ENCODE data around the gene LMOD2. TPM values are rescaled to one million over a fixed set of nuclear protein-coding genes. Genes with fewer than 3 reads are reported as not detected.

LMOD2 gene
- total RNA-seq, 3 donors from 2014 or later, result not detected

DNA sequence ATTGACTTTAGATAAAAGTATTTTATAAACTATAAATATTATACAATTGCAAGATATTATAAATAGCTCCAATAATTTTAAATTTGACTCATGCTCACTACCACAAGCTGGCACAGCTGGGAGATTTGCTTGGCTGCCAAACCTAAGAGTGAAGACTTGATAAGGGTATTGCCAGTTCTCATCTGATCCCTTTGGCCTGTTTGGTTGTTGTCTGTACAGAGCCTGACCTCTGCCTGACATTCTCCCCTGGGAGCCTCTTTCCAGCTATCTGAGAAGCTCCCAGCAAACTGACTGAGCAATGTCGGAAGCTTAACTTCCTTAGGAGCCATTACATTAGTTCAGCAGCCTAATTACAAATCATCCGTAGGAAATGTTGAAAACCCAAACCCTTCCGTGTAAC is 10.2 kb upstream of the LMOD2 start:
- DNase-seq (ENCODE audit: low spot score in 2 of 2), result no peak
- Histone ChIP-seq H3K9me3 (no peaks in the 10 kb centered on the region), H3K27me3 (no peaks in the 10 kb centered on the region), H3K27ac (no peak overlapping the region), H3K36me3 (no peaks in the 10 kb centered on the region), H3K4me3 (no peak overlapping the region), H3K4me1 (no peaks in the 10 kb centered on the region)
- TF ChIP-seq, protein P1, sequence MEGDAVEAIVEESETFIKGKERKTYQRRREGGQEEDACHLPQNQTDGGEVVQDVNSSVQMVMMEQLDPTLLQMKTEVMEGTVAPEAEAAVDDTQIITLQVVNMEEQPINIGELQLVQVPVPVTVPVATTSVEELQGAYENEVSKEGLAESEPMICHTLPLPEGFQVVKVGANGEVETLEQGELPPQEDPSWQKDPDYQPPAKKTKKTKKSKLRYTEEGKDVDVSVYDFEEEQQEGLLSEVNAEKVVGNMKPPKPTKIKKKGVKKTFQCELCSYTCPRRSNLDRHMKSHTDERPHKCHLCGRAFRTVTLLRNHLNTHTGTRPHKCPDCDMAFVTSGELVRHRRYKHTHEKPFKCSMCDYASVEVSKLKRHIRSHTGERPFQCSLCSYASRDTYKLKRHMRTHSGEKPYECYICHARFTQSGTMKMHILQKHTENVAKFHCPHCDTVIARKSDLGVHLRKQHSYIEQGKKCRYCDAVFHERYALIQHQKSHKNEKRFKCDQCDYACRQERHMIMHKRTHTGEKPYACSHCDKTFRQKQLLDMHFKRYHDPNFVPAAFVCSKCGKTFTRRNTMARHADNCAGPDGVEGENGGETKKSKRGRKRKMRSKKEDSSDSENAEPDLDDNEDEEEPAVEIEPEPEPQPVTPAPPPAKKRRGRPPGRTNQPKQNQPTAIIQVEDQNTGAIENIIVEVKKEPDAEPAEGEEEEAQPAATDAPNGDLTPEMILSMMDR (IDR thresholded peaks at IDR 0.05), result no peak
- no peak for TF ChIP-seq POLR2AphosphoS5 (IDR thresholded peaks at IDR 0.05)
- TF ChIP-seq POLR2A (IDR thresholded peaks at IDR 0.05), result no peak
- intact Hi-C loops (cut with DNase I; ENCODE audit: low total_unique reads), result no loop called here

DNA sequence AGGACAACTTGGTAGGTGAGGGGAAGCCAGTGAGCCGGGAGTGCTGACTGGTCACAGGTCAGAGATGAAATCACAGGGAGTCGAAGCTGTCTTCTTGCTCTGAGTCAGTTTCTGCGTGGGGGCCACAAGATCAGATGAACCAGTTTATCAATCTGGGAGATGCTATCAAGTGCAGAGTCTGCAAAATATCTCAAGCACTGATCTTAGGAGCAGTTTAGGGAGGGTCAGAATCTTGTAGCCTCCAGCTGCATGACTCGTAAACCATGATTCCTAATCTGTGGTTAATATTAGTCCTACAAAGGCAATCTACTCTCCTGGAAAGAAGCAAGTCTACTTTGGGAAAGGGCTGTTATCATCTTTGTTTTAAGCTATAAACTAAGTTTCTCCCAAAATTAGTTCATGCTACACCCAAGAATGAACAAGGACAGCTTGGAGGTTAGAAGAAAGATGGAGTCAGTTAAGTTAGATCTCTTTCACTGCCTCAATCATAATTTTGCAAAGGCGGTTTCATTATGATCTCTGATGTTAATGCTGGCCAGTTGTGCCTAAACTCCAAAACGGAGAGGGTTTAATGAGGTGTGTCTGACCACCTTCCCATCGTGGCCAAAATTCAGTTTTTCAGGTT is 8.4 kb upstream of the LMOD2 start:
- Histone ChIP-seq H3K27ac (no peak overlapping the region), H3K4me1 (no peaks in the 10 kb centered on the region), H3K4me3 (no peak overlapping the region), H3K27me3 (no peaks in the 10 kb centered on the region), H3K36me3 (no peaks in the 10 kb centered on the region), H3K9me3 (no peaks in the 10 kb centered on the region)
- TF ChIP-seq POLR2A (IDR thresholded peaks at IDR 0.05), result no peak
- TF ChIP-seq, protein P1 (IDR thresholded peaks at IDR 0.05), result no peak
- TF ChIP-seq POLR2AphosphoS5 (IDR thresholded peaks at IDR 0.05), result no peak
- intact Hi-C loops (cut with DNase I; ENCODE audit: low total_unique reads), result no loop called here
- DNase-seq (ENCODE audit: low spot score in 2 of 2), result no peak

DNA sequence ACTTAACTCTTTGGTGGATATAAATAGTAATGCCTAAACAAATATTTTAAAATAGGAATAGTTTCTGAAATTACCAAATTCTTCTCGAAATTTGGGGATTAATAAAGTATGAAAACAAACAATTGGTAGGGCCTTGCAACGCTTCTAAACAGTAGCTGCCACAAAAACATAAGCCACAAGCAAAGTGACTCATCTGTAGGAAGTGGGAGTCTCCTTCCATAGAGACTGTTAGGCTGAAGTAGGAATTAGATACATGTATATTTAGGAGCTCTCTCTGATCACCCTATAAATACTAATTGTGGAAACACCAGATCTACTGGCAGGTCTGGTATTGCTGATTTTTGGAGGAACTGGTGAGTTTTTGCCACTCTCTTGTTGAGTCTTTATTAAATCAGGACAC is 5.7 kb upstream of the LMOD2 start:
- intact Hi-C loops (cut with DNase I; ENCODE audit: low total_unique reads), result no loop called here
- H3K27me3 ChIP-seq, result no peaks in the 10 kb centered on the region
- no peaks in the 10 kb centered on the region for H3K4me1 ChIP-seq
- no peak overlapping the region for H3K27ac ChIP-seq
- H3K4me3 ChIP-seq, result no peak overlapping the region
- no peaks in the 10 kb centered on the region for H3K9me3 ChIP-seq
- no peak for DNase-seq (ENCODE audit: low spot score in 2 of 2)
- no peak for TF ChIP-seq POLR2A (IDR thresholded peaks at IDR 0.05)
- TF ChIP-seq, protein P1 (IDR thresholded peaks at IDR 0.05), result no peak
- TF ChIP-seq POLR2AphosphoS5 (IDR thresholded peaks at IDR 0.05), result no peak
- no peaks in the 10 kb centered on the region for H3K36me3 ChIP-seq

DNA sequence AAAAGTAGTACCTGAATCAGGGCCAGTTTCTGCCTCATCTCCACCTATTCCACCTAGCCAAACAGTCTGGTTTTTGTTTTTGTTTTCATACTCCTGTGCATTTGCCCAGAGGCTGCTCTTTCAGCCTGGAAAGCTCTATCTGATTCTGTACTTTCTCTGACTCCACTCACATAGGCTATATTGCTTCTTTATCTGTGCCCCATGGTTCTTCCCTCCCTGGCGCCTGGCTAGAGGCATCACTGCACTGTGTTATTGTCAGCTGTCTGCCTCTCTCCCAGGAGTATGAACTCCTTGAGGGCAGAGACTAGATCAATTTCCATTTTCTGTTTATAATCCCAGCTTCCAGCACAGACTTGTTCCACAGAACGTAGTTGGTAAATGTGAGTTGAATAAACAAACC is 5.1 kb upstream of the LMOD2 start:
- Histone ChIP-seq H3K36me3 (no peaks in the 10 kb centered on the region), H3K4me1 (no peaks in the 10 kb centered on the region), H3K27ac (no peak overlapping the region), H3K27me3 (no peaks in the 10 kb centered on the region), H3K4me3 (no peak overlapping the region), H3K9me3 (no peaks in the 10 kb centered on the region)
- DNase-seq (ENCODE audit: low spot score in 2 of 2), result no peak
- intact Hi-C loops (cut with DNase I; ENCODE audit: low total_unique reads), result no loop called here
- TF ChIP-seq POLR2A (IDR thresholded peaks at IDR 0.05), result no peak
- TF ChIP-seq, protein P1 (IDR thresholded peaks at IDR 0.05), result no peak
- TF ChIP-seq POLR2AphosphoS5 (IDR thresholded peaks at IDR 0.05), result no peak

GRCh38 chr7:123652406-123652805 is 3.3 kb upstream of the LMOD2 start:
- DNase-seq (ENCODE audit: low spot score in 2 of 2), result no peak
- Histone ChIP-seq H3K9me3 (no peaks in the 10 kb centered on the region), H3K27me3 (no peaks in the 10 kb centered on the region), H3K4me1 (no peaks in the 10 kb centered on the region), H3K36me3 (no peaks in the 10 kb centered on the region), H3K27ac (no peak overlapping the region), H3K4me3 (no peak overlapping the region)
- intact Hi-C loops (cut with DNase I; ENCODE audit: low total_unique reads), result no loop called here
- TF ChIP-seq, protein P1 (IDR thresholded peaks at IDR 0.05), result no peak
- no peak for TF ChIP-seq POLR2AphosphoS5 (IDR thresholded peaks at IDR 0.05)
- no peak for TF ChIP-seq POLR2A (IDR thresholded peaks at IDR 0.05)
